Fibroblast of skin of scalp (primary cell): ENCODE data around the gene HRC.
"Not testable (repeated sequence)": the region's sequence is repeated elsewhere in the genome, so short reads cannot be mapped to it uniquely, and the experiment has no call there.

Source experiments
- DNase-seq: peaks from one replicate; pipeline ENCODE4 v3.0.0-alpha.2; 2013

Gene HRC

DNA sequence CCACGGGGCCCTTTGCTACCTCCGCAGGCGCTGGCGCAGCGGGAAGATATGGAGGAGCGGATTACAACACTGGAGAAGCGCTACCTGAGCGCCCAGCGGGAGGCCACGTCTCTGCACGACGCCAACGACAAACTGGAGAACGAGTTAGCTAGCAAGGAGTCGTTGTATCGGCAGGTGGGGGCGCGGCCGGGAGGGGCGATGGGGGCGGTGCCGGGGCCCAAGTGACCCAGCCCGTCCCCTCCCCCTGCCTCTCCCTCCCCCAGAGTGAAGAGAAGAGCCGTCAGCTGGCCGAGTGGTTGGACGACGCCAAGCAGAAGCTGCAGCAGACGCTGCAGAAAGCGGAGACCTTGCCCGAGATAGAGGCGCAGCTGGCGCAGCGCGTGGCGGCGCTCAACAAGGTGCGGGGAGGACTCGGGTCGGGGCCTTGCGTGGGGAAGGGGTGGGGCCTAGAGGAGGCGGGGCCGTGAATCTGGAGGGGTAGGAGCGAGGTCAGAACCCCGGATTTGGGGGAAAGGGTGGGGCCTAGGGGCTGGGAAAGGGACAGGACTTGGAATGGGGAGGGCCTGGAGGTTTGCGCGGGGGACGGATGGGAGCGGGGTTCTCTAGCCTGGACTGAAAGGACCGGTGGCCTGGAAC lies 22.1 kb downstream of the HRC start:
- DNase-seq = no peak

- DNase-seq = no peak
Observed at GRCh38 chr19:49130325-49130724, 24.9 kb downstream of the HRC start.

DNA sequence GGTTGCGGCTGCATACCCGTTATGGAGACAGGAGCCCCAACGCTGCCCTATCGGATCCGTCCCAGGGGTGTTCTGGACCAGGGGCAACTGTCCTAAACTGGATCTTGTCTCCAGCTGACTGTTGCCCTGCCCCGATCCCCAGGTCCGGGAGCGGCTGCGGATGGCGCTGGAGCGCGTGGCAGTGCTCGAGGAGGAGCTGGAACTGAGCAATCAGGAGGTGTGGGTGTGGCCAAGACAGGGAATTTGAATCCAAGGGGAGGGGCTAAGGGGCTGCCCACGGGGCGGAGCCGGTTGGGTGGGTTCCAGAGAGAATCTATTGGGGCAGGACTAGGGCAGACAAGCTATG lies 26.0 kb downstream of the HRC start:
- peak; percentile 44 for DNase-seq

- no peak for DNase-seq
Observed at GRCh38 chr19:49128545-49129237, 26.5 kb downstream of the HRC start.

DNA sequence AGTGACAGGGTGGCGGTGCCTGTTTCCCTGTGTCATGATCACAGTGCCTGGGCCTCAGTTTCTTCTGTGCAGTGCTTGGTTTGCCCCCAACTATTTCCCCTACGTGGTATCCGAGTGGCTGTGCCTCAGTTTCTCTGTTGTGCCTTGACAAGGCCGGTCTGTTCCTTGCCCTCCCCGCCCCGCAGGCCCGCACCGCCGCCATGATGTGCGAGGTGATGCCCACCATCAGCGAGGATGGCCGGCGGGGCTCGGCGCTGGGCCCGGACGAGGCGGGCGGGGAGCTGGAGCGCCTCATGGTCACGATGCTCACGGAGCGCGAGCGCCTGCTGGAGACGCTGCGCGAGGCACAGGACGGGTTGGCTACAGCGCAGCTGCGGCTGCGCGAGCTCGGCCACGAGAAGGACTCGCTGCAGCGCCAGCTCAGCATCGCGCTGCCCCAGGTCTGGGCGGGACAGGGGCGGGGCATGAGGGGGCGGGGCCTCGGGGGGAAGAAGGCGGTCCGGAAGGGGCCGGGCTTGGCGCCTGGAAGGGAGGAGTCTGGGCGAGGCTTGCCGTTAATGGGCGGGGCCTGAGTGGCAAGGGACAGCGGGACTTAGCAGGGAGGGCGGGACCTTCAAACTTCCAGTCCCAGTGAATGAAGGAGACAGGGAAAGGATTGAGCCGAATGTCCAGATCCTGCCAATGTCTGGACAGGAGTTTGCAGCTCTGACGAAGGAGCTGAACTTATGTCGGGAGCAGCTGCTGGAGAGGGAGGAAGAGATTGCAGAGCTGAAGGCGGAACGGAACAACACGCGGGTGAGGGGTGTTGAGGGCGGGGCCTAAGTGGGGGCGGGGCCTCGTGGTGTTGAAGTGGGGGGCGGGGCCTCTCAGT lies 27.3 kb downstream of the HRC start:
- peak; percentile 98 for DNase-seq

- DNase-seq = not testable (repeated sequence)
Observed at GRCh38 chr19:49127225-49127624, 28.0 kb downstream of the HRC start.

DNA sequence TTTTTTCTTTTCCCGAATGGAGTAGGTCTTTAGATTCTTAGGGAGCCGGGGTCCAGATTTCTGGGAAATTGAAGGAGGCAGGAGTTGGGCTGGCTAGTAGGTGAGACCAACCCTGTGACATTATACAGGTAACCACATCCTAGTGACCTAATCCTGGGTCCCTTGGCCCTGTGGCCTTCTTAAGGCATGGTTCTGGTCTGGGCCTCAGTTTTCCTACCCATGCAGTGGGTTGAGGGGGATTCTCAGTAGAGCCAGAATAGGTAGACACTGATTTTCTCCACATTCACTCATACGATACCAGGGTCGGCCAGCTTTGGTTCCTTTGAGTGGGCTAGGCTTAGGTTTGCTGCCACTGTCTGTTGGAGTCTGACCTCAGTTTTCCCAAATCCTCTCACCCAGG lies 28.6 kb downstream of the HRC start:
- no peak for DNase-seq

GRCh38 chr19:49125025-49125731 lies 30.0 kb downstream of the HRC start:
- no peak for DNase-seq

- DNase-seq = not testable (repeated sequence)
Observed at GRCh38 chr19:49123285-49123684, 31.9 kb downstream of the HRC start.

GRCh38 chr19:49121841-49122240 lies 33.4 kb downstream of the HRC start:
- peak; percentile 35 for DNase-seq

GRCh38 chr19:49120868-49121267 lies 34.3 kb downstream of the HRC start:
- no peak for DNase-seq

DNA sequence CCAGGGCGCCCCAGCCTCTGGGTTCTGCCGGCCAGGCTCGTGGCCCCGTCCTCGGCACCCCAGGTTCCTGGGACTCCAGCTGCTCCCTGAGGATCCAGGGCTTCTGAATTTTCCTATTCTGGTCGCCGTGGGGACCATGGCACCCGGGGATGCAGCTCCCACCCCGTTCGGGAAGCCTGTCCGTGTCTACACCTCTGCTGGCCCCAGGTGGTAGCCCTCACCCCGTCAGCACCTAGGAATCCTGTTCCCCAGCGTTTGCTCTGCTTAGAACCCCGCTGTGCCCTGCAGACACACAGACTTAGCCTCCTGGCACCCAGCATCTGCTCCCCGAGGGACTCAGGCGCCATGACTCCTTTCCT lies 34.9 kb downstream of the HRC start:
- no peak for DNase-seq

- DNase-seq = peak; percentile 60
Observed at GRCh38 chr19:49119411-49120324, 35.5 kb downstream of the HRC start, which contains the start of gene PPFIA3. Gene PPFIA3, plus strand, starts transcription at chr19:49119544. Its CDS starts 8,330 bp downstream, at chr19:49127874.

DNA sequence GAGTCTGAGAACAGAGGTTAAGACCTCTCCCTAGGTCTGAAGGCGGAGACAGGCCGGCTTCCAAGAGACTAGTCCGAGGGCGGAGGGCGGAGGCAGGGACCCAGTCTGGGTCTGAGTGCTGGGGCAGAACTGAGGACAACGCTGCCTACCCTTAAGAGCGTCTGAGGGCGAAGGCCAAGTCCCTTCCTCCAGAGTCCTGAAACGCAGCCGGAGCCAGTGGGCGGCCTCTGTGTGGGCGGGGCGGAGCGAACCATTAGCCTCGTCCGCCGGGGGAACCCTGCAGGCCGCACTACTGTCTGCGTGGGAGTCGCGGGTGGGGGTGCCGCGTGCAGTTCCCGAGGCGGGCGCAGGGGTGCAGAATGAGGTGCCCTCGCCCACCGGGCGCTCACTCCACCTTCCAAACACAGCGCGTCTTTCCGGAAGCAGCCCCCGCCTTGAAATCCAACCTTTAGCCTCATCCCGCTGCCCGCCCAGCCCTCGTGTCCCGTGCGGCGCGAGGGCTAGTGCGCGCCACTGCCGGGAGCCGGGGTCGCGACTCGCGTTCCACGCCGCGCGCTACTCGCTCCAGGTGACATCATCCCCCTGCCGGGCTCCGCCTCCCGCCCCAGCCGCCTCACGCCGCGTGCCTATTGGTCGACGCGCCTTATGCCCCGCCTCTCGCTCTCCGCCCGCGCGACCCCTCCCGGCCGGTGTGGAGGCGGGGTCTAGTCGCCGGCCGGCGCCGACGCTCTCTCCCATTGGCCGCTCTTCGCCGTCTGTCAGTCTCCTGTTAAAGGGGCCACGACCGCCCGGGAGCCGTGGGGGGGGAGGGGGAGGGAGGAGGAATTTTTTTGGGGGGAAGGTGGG lies 36.4 kb downstream of the HRC start, which contains the start of gene C19orf73:
Gene C19orf73 (minus strand): TSS at position 579 of the 846 bp plus-strand sequence. CDS start 121 bp downstream, at position 458.
- DNase-seq = peak; percentile 96

DNA sequence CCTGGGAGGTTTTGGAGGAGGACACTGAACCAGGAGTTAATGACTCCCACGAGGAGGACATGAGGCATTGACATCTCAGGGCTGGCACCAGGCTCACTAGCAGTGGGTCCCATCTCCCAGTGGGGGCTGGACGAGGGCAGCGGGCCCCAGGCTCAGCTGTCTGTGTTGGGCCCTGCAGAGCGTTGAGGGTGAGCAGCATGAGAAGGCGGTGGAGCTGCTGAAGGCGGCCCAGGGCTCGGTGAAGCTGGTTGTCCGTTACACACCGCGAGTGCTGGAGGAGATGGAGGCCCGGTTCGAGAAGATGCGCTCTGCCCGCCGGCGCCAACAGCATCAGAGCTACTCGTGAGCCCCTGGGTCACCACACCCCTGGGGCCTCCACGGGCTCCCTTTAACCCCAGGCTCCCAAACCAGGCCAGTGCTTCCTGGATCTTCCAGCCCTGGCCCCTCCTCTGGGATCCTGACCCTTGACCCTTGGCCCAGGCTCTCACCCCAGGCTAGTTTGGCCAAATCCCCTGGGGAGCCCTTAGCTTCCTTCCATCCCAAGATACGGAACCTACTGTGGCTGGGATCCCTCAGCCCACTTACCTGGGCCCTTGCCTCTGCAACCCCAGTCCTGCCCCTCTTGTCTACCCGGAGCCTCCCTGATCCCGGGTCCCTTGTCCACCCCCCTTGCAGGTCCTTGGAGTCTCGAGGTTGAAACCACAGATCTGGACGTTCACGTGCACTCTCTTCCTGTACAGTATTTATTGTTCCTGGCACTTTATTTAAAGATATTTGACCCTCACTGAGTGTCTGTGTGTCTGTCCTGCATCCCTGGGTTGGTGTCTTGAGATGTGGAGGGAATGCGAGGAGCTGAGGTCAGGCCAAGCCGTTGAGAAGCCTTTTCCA lies 37.3 kb downstream of the HRC start:
- no peak for DNase-seq

- DNase-seq = no peak
Observed at GRCh38 chr19:49116544-49116943, 38.7 kb downstream of the HRC start.

DNA sequence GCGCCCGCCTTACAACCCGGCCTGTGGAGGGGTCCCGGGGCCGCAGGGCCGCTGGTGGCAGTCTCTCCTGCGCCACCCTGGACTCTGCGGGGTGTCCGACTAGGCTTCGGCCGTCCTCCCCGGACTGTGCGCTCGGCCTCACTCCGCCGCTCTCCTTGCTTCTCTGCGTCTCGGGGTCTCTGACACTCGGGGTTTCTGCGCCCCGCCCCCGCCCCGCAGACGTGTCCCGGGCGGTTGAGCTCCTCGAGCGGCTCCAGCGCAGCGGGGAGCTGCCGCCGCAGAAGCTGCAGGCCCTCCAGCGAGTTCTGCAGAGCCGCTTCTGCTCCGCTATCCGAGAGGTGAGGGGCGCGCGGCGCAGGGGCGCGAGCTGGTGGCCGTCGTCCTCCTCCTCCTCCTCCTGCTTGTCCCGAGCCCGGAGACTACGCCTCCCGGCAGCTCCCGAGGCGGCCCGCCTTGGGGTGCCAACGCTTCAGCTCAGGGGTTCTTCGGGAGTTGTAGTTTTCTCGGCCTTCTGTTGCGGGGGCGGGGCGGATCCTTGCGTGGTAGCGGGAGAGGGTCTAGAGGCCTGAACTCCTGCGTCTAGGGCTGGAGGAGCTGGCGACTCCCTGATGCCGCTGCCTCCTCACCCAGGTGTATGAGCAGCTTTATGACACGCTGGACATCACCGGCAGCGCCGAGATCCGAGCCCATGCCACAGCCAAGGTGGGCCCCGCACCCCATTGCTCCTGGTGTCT lies 40.4 kb downstream of the HRC start:
- DNase-seq = peak; percentile 70

GRCh38 chr19:49113762-49114629 lies 41.2 kb downstream of the HRC start, which contains the start of gene LIN7B:
Gene LIN7B, plus strand, starts transcription at chr19:49114370. Its CDS starts 35 bp downstream, at chr19:49114405.
- peak; percentile 77 for DNase-seq
